H1 (cell line): ENCODE results near the gene GPS2. TPM values are rescaled to one million over a fixed set of nuclear protein-coding genes. Genes with fewer than 3 reads are reported as not detected.

Experiments
- BCL11A ChIP-seq, 2 experiments: IDR thresholded peaks; one replicate each; pipeline ENCODE4 v1.6.1; 2011; ENCODE audit warnings: low read depth in 2 of 2, low read length in 2 of 2, mild to moderate bottlenecking in 2 of 2
- RXRA ChIP-seq: IDR thresholded peaks from 2 replicates; pipeline ENCODE4 v1.6.1; 2011; ENCODE audit warnings: low read depth, mild to moderate bottlenecking, low read length, moderate library complexity; ENCODE audit not compliant: insufficient read depth
- TAF7 ChIP-seq: optimal IDR thresholded peaks from 2 replicates; pipeline ENCODE3; 2011; ENCODE audit warnings: low read depth, mild to moderate bottlenecking, inconsistent platforms, low read length, moderate library complexity, borderline replicate concordance
- polyA plus RNA-seq, 7 experiments: library from polyadenylated mRNA; depleted of rRNA in 3 of 7; stranded (reverse) in 5 of 7; unstranded in 2 of 7; fragments of >200 nt in 5 of 7; fragments of 200-250 nt in 2 of 7; gene quantifications; 1 replicate in 5 of 7; 2 replicates in 1 of 7; 4 replicates in 1 of 7; pipeline versions ENCODE4 v1.2.1 to v1.2.3, GENCODE V29; 2011 to 2013; ENCODE audit warnings: missing spikeins in 2 of 7, mixed read lengths in 2 of 7
- total RNA-seq: library from RNA; stranded (reverse); fragmentation: NEBNext Ultra II Directional; extraction: Animal tissue kit (Norgen Biotek cat#: 25700); gene quantifications from 2 replicates; pipeline ENCODE4 v1.2.1, GENCODE V29; 2021

Gene GPS2
- total and polyA plus RNA-seq, 2 of the 8 experiments (the other 6 are each of a cell fraction or from before 2014, with no cell fraction given): 67.0 to 152 TPM

DNA sequence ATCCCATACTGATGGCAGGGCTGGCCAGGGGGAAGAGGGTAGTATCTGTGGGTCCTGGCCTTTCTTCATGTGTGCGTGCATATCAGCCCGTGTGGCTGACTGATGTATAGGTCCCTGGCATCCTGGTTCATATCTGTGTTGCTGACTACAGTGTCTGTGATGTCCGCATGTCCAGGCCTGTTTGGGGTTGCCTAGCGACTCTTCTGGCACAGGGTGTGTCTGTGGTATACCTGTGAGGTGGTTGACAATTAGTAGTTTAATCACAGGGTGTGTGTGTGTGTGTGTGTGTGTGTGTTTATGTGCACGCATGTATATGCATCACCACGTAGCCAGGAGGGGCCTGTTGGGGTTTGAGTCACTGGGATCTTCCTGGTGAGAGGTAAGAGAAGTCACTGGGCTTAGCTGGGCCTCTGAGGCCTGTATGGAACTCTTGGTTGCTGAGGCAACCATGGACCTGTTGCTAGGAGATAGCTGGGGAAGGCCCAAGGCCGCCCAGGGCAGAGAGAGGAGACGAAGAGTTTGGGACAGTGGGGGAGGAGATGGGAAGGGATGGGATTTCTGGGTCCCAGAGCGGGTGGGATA lies 39.2 kb upstream of the GPS2 start (continued):
- TF ChIP-seq BCL11A (IDR thresholded peaks at IDR 0.05; ENCODE audit: low read depth in 2 of 2, low read length in 2 of 2): no peak
- no peak for TF ChIP-seq TAF7
- TF ChIP-seq RXRA: no peak
- TF ChIP-seq, all 59 proteins: peak for 0
